ENCODE results near the gene RNF212B.

DNA sequence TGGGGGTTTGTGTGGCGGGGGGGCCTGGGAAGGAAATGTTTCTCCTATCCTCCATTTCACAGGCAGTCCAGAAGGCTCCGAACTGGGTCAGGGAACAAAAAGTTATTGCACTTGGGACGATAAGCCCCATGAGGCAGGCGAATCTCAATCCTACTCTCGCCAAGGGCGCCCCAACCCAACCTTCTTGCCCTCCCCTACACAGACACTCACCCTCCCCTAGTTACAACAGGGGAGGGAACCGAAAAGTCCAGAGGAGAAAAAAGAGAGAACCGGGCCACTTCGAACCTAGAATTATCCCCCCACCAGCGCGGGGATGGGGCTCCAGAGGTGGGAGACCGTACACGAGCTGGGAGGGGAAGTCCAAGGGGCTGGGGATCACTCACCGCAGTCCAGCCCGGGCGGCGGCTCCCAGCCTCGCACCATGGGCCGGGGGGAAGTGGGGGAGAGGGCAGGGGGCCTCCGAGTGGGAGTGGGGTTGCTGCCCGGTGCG is 47.8 kb downstream of the RNF212B start:
- TF ChIP-seq POLR2A (IDR thresholded peaks at IDR 0.05): no peak
- TF ChIP-seq, protein P1, sequence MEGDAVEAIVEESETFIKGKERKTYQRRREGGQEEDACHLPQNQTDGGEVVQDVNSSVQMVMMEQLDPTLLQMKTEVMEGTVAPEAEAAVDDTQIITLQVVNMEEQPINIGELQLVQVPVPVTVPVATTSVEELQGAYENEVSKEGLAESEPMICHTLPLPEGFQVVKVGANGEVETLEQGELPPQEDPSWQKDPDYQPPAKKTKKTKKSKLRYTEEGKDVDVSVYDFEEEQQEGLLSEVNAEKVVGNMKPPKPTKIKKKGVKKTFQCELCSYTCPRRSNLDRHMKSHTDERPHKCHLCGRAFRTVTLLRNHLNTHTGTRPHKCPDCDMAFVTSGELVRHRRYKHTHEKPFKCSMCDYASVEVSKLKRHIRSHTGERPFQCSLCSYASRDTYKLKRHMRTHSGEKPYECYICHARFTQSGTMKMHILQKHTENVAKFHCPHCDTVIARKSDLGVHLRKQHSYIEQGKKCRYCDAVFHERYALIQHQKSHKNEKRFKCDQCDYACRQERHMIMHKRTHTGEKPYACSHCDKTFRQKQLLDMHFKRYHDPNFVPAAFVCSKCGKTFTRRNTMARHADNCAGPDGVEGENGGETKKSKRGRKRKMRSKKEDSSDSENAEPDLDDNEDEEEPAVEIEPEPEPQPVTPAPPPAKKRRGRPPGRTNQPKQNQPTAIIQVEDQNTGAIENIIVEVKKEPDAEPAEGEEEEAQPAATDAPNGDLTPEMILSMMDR (IDR thresholded peaks at IDR 0.05): no peak

Data from lower leg skin (tissue), 3 donors.